H9 (cell line): Measurements from ENCODE around the gene HRAS. TPM values are rescaled to one million over a fixed set of nuclear protein-coding genes. Genes with fewer than 3 reads are reported as not detected.

Experiments used
- DNase-seq: peaks from one replicate; pipeline ENCODE4 v3.0.0-alpha.2; 2017
- H2AFZ ChIP-seq: one replicate; pipeline ENCODE4 v1.6.1; 2013; ENCODE audit warnings: mild to moderate bottlenecking, low read length, control low read depth, moderate library complexity
- H2AK5ac ChIP-seq: 2 replicates; pipeline ENCODE4 v1.6.1; 2013; ENCODE audit warnings: low read length, control low read depth, mixed read lengths; ENCODE audit not compliant: insufficient read length
- H2BK120ac ChIP-seq: one replicate; pipeline ENCODE4 v1.6.1; 2013; ENCODE audit warnings: low read depth, mild to moderate bottlenecking, low read length, control low read depth, inconsistent platforms; ENCODE audit not compliant: poor library complexity, severe bottlenecking
- H2BK12ac ChIP-seq: 2 replicates; pipeline ENCODE4 v1.6.1; 2013; ENCODE audit warnings: low read length, control low read depth, mixed read lengths, low read depth; ENCODE audit not compliant: insufficient read length
- H2BK15ac ChIP-seq: 2 replicates; pipeline ENCODE4 v1.6.1; 2013; ENCODE audit warnings: low read depth, low read length, control low read depth
- H2BK20ac ChIP-seq: one replicate; pipeline ENCODE4 v1.6.1; 2013; ENCODE audit warnings: low read depth, mild to moderate bottlenecking, low read length, control low read depth, inconsistent platforms; ENCODE audit not compliant: poor library complexity, severe bottlenecking
- H2BK5ac ChIP-seq: 2 replicates; pipeline ENCODE4 v1.6.1; 2013; ENCODE audit warnings: low read length, control low read depth, mixed read lengths; ENCODE audit not compliant: insufficient read length
- H3K14ac ChIP-seq: 2 replicates; pipeline ENCODE4 v1.6.1; 2013; ENCODE audit warnings: low read length, control low read depth; ENCODE audit not compliant: insufficient read depth
- H3K18ac ChIP-seq: 2 replicates; pipeline ENCODE4 v1.6.1; 2013; ENCODE audit warnings: low read depth, mild to moderate bottlenecking, mixed read lengths, low read length, control low read depth; ENCODE audit not compliant: insufficient read length
- H3K23ac ChIP-seq: 2 replicates; pipeline ENCODE4 v1.6.1; 2013; ENCODE audit warnings: low read length, control low read depth, mixed read lengths, low read depth; ENCODE audit not compliant: insufficient read length
- H3K23me2 ChIP-seq: 2 replicates; pipeline ENCODE4 v1.6.1; 2013; ENCODE audit warnings: low read depth, mild to moderate bottlenecking, mixed read lengths, low read length, control low read depth; ENCODE audit not compliant: insufficient read length, poor library complexity, severe bottlenecking
- H3K27ac ChIP-seq: 2 replicates; pipeline ENCODE4 v1.5.1; 2013; ENCODE audit warnings: low read length, control low read depth, mixed read lengths, low read depth; ENCODE audit not compliant: insufficient read length
- H3K27me3 ChIP-seq: 2 replicates; pipeline ENCODE4 v1.6.1; 2013; ENCODE audit warnings: low read length, control low read depth, inconsistent platforms; ENCODE audit not compliant: insufficient read depth
- H3K4ac ChIP-seq: 2 replicates; pipeline ENCODE4 v1.6.1; 2013; ENCODE audit warnings: low read depth, mild to moderate bottlenecking, control low read depth, inconsistent platforms, low read length, moderate library complexity
- H3K4me1 ChIP-seq: 2 replicates; pipeline ENCODE4 v1.6.1; 2013; ENCODE audit warnings: low read length, control low read depth, inconsistent platforms; ENCODE audit not compliant: insufficient read depth
- H3K4me2 ChIP-seq: 2 replicates; pipeline ENCODE4 v1.6.1; 2013; ENCODE audit warnings: low read length, control low read depth, mixed read lengths; ENCODE audit not compliant: insufficient read length, insufficient read depth
- H3K56ac ChIP-seq: 2 replicates; pipeline ENCODE4 v1.6.1; 2013; ENCODE audit warnings: low read depth, mild to moderate bottlenecking, mixed read lengths, low read length, control low read depth; ENCODE audit not compliant: insufficient read length
- H3K79me1 ChIP-seq: 2 replicates; pipeline ENCODE4 v1.6.1; 2013; ENCODE audit warnings: low read depth, mild to moderate bottlenecking, moderate library complexity, low read length, control low read depth, inconsistent platforms; ENCODE audit not compliant: insufficient read depth, poor library complexity, severe bottlenecking
- H3K79me2 ChIP-seq: 2 replicates; pipeline ENCODE4 v1.6.1; 2013; ENCODE audit warnings: low read length, control low read depth, inconsistent platforms; ENCODE audit not compliant: insufficient read depth
- H3K9ac ChIP-seq: 2 replicates; pipeline ENCODE4 v1.6.1; 2013; ENCODE audit warnings: low read length, control low read depth, mixed read lengths; ENCODE audit not compliant: insufficient read length; ENCODE audit errors: extremely low read depth
- H3K9me3 ChIP-seq: one replicate; pipeline ENCODE4 v1.6.1; 2013; ENCODE audit warnings: low read depth, low read length, inconsistent platforms; ENCODE audit not compliant: control insufficient read depth
- H3T11ph ChIP-seq: one replicate; pipeline ENCODE4 v1.6.1; 2013; ENCODE audit warnings: mild to moderate bottlenecking, low read length, control low read depth, inconsistent platforms
- H4K20me1 ChIP-seq: one replicate; pipeline ENCODE4 v1.6.1; 2013; ENCODE audit not compliant: control insufficient read depth, insufficient read length, insufficient read depth
- H4K5ac ChIP-seq: 2 replicates; pipeline ENCODE4 v1.6.1; 2013; ENCODE audit warnings: low read depth, mild to moderate bottlenecking, mixed read lengths, low read length, control low read depth; ENCODE audit not compliant: insufficient read length
- H4K8ac ChIP-seq: replicated peaks from 2 replicates; pipeline ENCODE4 v1.6.1; 2013; ENCODE audit warnings: low read length, control low read depth, mixed read lengths, low read depth; ENCODE audit not compliant: insufficient read length
- H4K91ac ChIP-seq: 2 replicates; pipeline ENCODE4 v1.6.1; 2013; ENCODE audit warnings: low read depth, mild to moderate bottlenecking, moderate library complexity, mixed read lengths, low read length, control low read depth; ENCODE audit not compliant: insufficient read length
- H3K27ac Mint-ChIP-seq, 3 experiments: 2 replicates in 2 of 3; 3 replicates in 1 of 3; pipeline ENCODE4 v1.8.0; 2020 to 2021; ENCODE audit warnings: mixed read lengths in 3 of 3, mild to moderate bottlenecking in 1 of 3, moderate library complexity in 1 of 3
- H3K27me3 Mint-ChIP-seq: 2 replicates; pipeline ENCODE4 v1.8.0; 2021; ENCODE audit warnings: low read depth, mild to moderate bottlenecking, moderate library complexity, mixed read lengths
- H3K36me3 Mint-ChIP-seq, 3 experiments: 2 replicates in 2 of 3; 3 replicates in 1 of 3; pipeline ENCODE4 v1.8.0; 2020 to 2021; ENCODE audit warnings: low read depth in 3 of 3, mixed read lengths in 3 of 3; ENCODE audit not compliant: insufficient read depth in 1 of 3
- H3K4me1 Mint-ChIP-seq, 2 experiments: 2 replicates each; pipeline ENCODE4 v1.8.0; 2020; ENCODE audit warnings: mixed read lengths in 2 of 2
- H3K4me3 Mint-ChIP-seq, 2 experiments: 2 replicates in 1 of 2; 3 replicates in 1 of 2; pipeline ENCODE4 v1.8.0; 2020 to 2021; ENCODE audit warnings: mild to moderate bottlenecking in 2 of 2, mixed read lengths in 2 of 2, moderate library complexity in 1 of 2
- H3K9me3 Mint-ChIP-seq, 2 experiments: 2 replicates in 1 of 2; 3 replicates in 1 of 2; pipeline ENCODE4 v1.8.0; 2020; ENCODE audit warnings: mild to moderate bottlenecking in 2 of 2, mixed read lengths in 2 of 2, moderate library complexity in 1 of 2
- CTCF ChIP-seq: fragments of 200-600 bp; sonication (generic); conservative IDR thresholded peaks from 3 replicates; pipeline ENCODE4 v1.8.0; 2021; ENCODE audit warnings: antibody characterized with exemption, mild to moderate bottlenecking
- WGBS: extraction: QIAGEN DNeasy Blood & Tissue Kit; methylation state at CpG from one replicate; pipeline ENCODE4 v1.1.7; 2013; ENCODE audit warnings: missing lambda C conversion rate, low lambda C conversion rate, mixed read lengths; ENCODE audit not compliant: insufficient read length; ENCODE audit errors: extremely low coverage; 5-methylcytosine and 5-hydroxymethylcytosine counted together
- total RNA-seq: library from RNA; stranded (reverse); gene quantifications from 2 replicates; pipeline ENCODE4 v1.2.1, GENCODE V29; 2021

The HRAS gene
- total RNA-seq, 1 experiment from 2014 or later, result 61.8 TPM

DNA sequence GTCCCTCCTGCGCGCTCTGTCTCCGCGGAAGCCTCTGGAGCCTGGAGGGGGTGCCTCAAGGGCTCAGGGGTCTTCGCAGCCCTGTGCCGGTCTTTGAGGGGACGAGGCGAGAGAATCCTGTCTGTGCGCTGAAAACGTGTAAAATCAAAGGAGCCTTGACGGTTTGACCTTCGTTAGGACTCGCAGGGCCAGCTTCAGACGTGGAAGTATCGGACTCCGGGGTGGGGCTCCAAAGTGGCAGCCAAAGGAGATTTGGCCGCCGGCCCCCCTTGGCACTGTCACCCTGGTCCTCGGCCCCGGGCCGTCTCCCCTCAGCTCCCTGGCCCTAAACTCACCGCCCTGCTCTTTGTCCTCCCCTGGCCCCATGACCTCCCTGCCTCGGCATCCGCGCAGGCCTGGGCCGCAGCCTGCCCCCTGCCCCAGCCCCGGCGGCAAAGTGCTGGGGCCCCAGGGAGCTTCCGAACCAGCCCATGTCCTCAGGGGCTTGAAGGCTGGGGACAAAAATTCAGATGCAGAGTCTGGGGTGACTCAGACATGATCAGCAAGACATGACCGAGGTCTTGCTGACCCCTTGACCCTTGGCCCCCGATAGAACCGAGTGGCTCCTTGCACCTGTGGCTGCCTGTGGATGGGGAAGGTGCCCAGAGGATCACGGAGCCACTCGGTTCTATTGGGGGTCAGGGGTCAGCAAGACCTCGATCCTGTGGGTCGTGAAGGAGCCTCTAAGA lies 33.9 kb upstream of the HRAS start:
- no peaks in the 10 kb centered on the region for H3K27me3 ChIP-seq
- H3K23ac ChIP-seq, result no peak overlapping the region
- H2BK120ac ChIP-seq, result no peak overlapping the region
- H3K27ac ChIP-seq, result no peak overlapping the region
- H4K5ac ChIP-seq, result no peak overlapping the region
- Mint-ChIP-seq H3K27me3 (peaks cover 6% of the 10 kb centered on the region), H3K4me3 (peak overlapping the region; percentile 69 to 77), H3K9me3 (0 out of 5 replicates have a peak, but pooled peaks cover 0 to 2% of the 10 kb centered on the region in 2 experiments), H3K4me1 (peaks cover 28 to 34% of the 10 kb centered on the region in 2 experiments), H3K36me3 (peaks cover 0 to 3% (median 0%) of the 10 kb centered on the region in 3 experiments; a peak in 3 of 7 replicates), H3K27ac (0 out of 7 replicates have a peak overlapping the region, but pooled peaks of 1 of the 3 experiments have one; percentile 57)
- H3K9ac ChIP-seq, result no peak overlapping the region
- WGBS, result no CpG with 5 or more reads among the region's 36 CpGs
- H2BK5ac ChIP-seq, result no peak overlapping the region
- no peak overlapping the region for H2BK20ac ChIP-seq
- H3K14ac ChIP-seq, result no peak overlapping the region; the same call in 1 of the 2 replicates
- H3K4ac ChIP-seq, result no peak overlapping the region
- H3K56ac ChIP-seq, result no peak overlapping the region
- no peak overlapping the region for H4K8ac ChIP-seq
- H3K79me2 ChIP-seq, result no peaks in the 10 kb centered on the region
- peak overlapping the region; percentile 22 for H3K4me2 ChIP-seq
- no peaks in the 10 kb centered on the region for H4K20me1 ChIP-seq
- no peak for TF ChIP-seq CTCF
- no peak overlapping the region for H3K18ac ChIP-seq
- no peaks in the 10 kb centered on the region for H3K4me1 ChIP-seq
- no peak overlapping the region for H2BK15ac ChIP-seq
- no peaks in the 10 kb centered on the region for H3K79me1 ChIP-seq
- peaks cover 8% of the 10 kb centered on the region for H3K23me2 ChIP-seq
- no peaks in the 10 kb centered on the region for H3K9me3 ChIP-seq
- H4K91ac ChIP-seq, result no peak overlapping the region
- no peak overlapping the region for H3T11ph ChIP-seq
- no peak for DNase-seq
- no peak overlapping the region for H2BK12ac ChIP-seq
- H2AFZ ChIP-seq, result no peak overlapping the region
- no peak overlapping the region for H2AK5ac ChIP-seq
